ENCODE measurements around the gene HSPG2.
"Not testable (repeated sequence)": the region's sequence is repeated elsewhere in the genome, so short reads cannot be mapped to it uniquely, and the experiment has no call there.

Gene HSPG2

DNA sequence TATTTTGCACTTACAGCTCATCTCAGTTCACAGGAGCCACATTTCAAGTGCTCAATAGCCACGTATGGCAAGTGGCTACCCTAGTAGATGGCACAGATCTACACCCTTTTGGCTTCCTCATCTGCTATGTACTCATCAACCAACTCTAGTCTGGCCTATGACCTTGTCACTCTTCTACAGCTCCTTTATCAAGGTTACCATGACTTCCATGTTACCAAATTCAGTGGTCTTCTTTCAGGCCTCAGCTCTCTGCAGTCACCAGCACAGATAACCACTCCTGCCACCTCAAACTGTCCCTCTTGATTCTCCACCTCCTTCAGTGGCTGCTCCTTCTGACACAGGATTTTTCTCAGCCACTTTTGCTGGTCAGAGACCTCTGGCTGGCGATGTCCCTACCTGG lies 142.5 kb downstream of the HSPG2 start:
- Histone ChIP-seq H3K4me3 (replicated peaks; ENCODE audit: insufficient read depth, low read length) (no peak overlapping the region), H3K27ac (replicated peaks) (no peak overlapping the region), H3K27me3 (ENCODE audit: insufficient read depth, poor library complexity, severe bottlenecking) (no peaks in the 10 kb centered on the region)
- no peak for DNase-seq (ENCODE audit: low read depth in 1 of 2, low spot score in 1 of 2)
- TF ChIP-seq, protein P1, sequence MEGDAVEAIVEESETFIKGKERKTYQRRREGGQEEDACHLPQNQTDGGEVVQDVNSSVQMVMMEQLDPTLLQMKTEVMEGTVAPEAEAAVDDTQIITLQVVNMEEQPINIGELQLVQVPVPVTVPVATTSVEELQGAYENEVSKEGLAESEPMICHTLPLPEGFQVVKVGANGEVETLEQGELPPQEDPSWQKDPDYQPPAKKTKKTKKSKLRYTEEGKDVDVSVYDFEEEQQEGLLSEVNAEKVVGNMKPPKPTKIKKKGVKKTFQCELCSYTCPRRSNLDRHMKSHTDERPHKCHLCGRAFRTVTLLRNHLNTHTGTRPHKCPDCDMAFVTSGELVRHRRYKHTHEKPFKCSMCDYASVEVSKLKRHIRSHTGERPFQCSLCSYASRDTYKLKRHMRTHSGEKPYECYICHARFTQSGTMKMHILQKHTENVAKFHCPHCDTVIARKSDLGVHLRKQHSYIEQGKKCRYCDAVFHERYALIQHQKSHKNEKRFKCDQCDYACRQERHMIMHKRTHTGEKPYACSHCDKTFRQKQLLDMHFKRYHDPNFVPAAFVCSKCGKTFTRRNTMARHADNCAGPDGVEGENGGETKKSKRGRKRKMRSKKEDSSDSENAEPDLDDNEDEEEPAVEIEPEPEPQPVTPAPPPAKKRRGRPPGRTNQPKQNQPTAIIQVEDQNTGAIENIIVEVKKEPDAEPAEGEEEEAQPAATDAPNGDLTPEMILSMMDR (IDR thresholded peaks at IDR 0.05; ENCODE audit: insufficient read depth, low read length): no peak
- TF ChIP-seq, protein P2, sequence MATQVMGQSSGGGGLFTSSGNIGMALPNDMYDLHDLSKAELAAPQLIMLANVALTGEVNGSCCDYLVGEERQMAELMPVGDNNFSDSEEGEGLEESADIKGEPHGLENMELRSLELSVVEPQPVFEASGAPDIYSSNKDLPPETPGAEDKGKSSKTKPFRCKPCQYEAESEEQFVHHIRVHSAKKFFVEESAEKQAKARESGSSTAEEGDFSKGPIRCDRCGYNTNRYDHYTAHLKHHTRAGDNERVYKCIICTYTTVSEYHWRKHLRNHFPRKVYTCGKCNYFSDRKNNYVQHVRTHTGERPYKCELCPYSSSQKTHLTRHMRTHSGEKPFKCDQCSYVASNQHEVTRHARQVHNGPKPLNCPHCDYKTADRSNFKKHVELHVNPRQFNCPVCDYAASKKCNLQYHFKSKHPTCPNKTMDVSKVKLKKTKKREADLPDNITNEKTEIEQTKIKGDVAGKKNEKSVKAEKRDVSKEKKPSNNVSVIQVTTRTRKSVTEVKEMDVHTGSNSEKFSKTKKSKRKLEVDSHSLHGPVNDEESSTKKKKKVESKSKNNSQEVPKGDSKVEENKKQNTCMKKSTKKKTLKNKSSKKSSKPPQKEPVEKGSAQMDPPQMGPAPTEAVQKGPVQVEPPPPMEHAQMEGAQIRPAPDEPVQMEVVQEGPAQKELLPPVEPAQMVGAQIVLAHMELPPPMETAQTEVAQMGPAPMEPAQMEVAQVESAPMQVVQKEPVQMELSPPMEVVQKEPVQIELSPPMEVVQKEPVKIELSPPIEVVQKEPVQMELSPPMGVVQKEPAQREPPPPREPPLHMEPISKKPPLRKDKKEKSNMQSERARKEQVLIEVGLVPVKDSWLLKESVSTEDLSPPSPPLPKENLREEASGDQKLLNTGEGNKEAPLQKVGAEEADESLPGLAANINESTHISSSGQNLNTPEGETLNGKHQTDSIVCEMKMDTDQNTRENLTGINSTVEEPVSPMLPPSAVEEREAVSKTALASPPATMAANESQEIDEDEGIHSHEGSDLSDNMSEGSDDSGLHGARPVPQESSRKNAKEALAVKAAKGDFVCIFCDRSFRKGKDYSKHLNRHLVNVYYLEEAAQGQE (IDR thresholded peaks at IDR 0.05; ENCODE audit: insufficient replicate concordance, low read depth): no peak
- TF ChIP-seq POLR2AphosphoS5 (IDR thresholded peaks at IDR 0.05; ENCODE audit: low read depth): no peak
- TF ChIP-seq SPI1 (IDR thresholded peaks at IDR 0.05; ENCODE audit: borderline replicate concordance, low read depth): no peak
- TF ChIP-seq GABPA (IDR thresholded peaks at IDR 0.05; ENCODE audit: low read depth): no peak

DNA sequence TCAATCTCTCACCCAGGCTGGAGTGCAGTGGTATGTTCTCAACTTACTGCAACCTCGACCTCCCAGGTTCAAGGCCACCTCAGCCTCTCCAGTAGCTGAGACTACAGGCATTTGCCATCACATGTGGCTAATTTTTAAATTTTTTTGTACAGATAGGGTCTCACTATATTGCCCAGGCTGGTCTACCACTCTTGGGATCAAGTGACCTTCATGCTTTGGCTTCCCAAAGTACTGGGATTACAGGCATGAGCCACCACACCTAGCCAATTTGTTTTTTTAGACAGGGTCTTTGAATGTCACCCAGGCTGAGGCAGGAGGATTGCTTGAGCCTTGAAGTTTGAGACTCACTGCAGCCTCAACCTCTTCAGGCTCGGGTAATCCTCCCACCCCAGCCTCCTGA lies 144.0 kb downstream of the HSPG2 start:
- Histone ChIP-seq H3K27ac (replicated peaks) (no peak overlapping the region), H3K27me3 (ENCODE audit: insufficient read depth, poor library complexity, severe bottlenecking) (no peaks in the 10 kb centered on the region), H3K4me3 (replicated peaks; ENCODE audit: insufficient read depth, low read length) (no peak overlapping the region)
- DNase-seq (ENCODE audit: low read depth in 1 of 2, low spot score in 1 of 2): no peak
- no peak for TF ChIP-seq SPI1 (IDR thresholded peaks at IDR 0.05; ENCODE audit: borderline replicate concordance, low read depth)
- TF ChIP-seq GABPA (IDR thresholded peaks at IDR 0.05; ENCODE audit: low read depth): no peak
- no peak for TF ChIP-seq POLR2AphosphoS5 (IDR thresholded peaks at IDR 0.05; ENCODE audit: low read depth)
- TF ChIP-seq, protein P2 (IDR thresholded peaks at IDR 0.05; ENCODE audit: insufficient replicate concordance, low read depth): no peak

DNA sequence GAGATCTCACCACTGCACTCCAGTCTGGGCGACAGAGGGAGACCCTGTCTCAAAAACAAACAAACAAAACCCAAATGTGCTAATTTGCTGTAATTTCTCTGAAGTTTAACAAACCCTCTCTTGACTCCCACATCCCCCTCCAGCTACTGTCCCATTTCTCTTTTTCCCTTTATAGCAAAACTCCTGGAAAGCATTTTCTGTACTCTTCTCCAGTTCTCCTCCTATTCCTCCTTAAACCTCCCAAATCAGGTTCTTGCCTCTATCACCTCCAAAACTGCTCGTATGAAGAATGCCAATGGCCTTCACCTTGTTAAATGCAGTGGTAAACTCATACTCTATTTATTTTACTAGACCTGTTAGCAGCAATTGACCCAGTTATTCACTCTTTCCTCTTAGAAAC lies 150.5 kb downstream of the HSPG2 start:
- Histone ChIP-seq H3K27me3 (ENCODE audit: insufficient read depth, poor library complexity, severe bottlenecking) (no peaks in the 10 kb centered on the region), H3K27ac (replicated peaks) (no peak overlapping the region), H3K4me3 (replicated peaks; ENCODE audit: insufficient read depth, low read length) (no peak overlapping the region)
- TF ChIP-seq GABPA (IDR thresholded peaks at IDR 0.05; ENCODE audit: low read depth) (no peak), POLR2AphosphoS5 (IDR thresholded peaks at IDR 0.05; ENCODE audit: low read depth) (no peak), SPI1 (IDR thresholded peaks at IDR 0.05; ENCODE audit: borderline replicate concordance, low read depth) (no peak)
- TF ChIP-seq, protein P1 (IDR thresholded peaks at IDR 0.05; ENCODE audit: insufficient read depth, low read length): no peak
- TF ChIP-seq, protein P2 (IDR thresholded peaks at IDR 0.05; ENCODE audit: insufficient replicate concordance, low read depth): no peak
- no peak for DNase-seq (ENCODE audit: low read depth in 1 of 2, low spot score in 1 of 2)

DNA sequence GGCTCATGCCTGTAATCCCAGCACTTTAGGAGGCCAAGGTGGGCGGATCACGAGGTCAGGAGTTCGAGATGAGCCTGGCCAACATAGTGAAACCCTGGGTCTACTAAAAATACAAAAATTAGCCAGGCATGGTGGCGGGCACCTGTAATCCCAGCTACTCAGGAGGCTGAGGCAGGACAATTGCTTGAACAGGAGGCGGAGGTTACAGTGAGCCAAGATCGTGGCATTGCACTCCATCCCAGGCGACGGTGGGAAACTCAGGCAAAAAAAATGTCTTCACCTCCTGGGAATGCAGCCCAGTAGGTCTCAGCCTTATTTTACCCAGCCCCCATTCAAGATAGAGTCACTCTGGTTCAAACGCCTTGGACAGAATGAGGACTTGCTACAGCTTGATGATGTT lies 151.3 kb downstream of the HSPG2 start:
- not testable (repeated sequence) for H3K27me3 ChIP-seq (ENCODE audit: insufficient read depth, poor library complexity, severe bottlenecking); H3K27ac ChIP-seq (replicated peaks); H3K4me3 ChIP-seq (replicated peaks; ENCODE audit: insufficient read depth, low read length); DNase-seq (ENCODE audit: low read depth in 1 of 2, low spot score in 1 of 2)
